Measurements from ENCODE around the gene PLEKHM3. TPM values are rescaled to one million over a fixed set of nuclear protein-coding genes. Genes with fewer than 3 reads are reported as not detected.

The PLEKHM3 gene
- total and polyA plus RNA-seq, 2 of the 13 experiments (the other 11 are each of a cell fraction or from before 2014, with no cell fraction given), result 4.5 to 4.7 TPM

GRCh38 chr2:208072250-208072892 is 47.0 kb upstream of the PLEKHM3 start (continued):
- TF ChIP-seq ZBTB14 (CRISPR knock-in tag; IDR thresholded peaks at IDR 0.05), result no peak

- Histone ChIP-seq H3K4me1 (ENCODE audit: insufficient read depth, low read length) (0 out of 2 replicates have a peak, but pooled peaks cover 4% of the 10 kb centered on the region), H3K79me2 (ENCODE audit: insufficient read depth, low read length) (no peaks in the 10 kb centered on the region), H2AFZ (ENCODE audit: low read length) (no peak overlapping the region), H3K27ac (ENCODE audit: extremely low read length, insufficient read depth, low read length) (no peak overlapping the region), H3K9me3 (ENCODE audit: low read length) (no peaks in the 10 kb centered on the region), H3K27me3 (ENCODE audit: control insufficient read depth in 1 of 2, insufficient read depth in 2 of 2, low read length in 2 of 2) (0 out of 5 replicates have a peak, but pooled peaks cover 0 to under 1% of the 10 kb centered on the region in 2 experiments), H3K9ac (ENCODE audit: insufficient read depth, low read depth, low read length) (no peak overlapping the region), H3K36me3 (replicated peaks in 1 of 2; ENCODE audit: control insufficient read depth in 1 of 2, insufficient read depth in 2 of 2, low read length in 2 of 2) (no peaks in the 10 kb centered on the region), H4K20me1 (ENCODE audit: insufficient read depth, low read length) (no peaks in the 10 kb centered on the region), H3K4me2 (ENCODE audit: low read depth, low read length) (no peak overlapping the region), H3K4me3 (replicated peaks in 1 of 3; ENCODE audit: insufficient read depth in 1 of 3, low read depth in 2 of 3, low read length in 3 of 3) (no peak overlapping the region)
- ATAC-seq, result no peak
- intact Hi-C loops (cut with micrococcal nuclease; ENCODE audit: unreplicated experiment), result no loop called here
- TF ChIP-seq THAP7 (CRISPR knock-in tag; IDR thresholded peaks at IDR 0.05) (no peak), ZNF253 (CRISPR knock-in tag; IDR thresholded peaks at IDR 0.05; ENCODE audit: borderline replicate concordance) (no peak), ARID2 (CRISPR knock-in tag; IDR thresholded peaks at IDR 0.05; ENCODE audit: borderline replicate concordance) (no peak), ZNF674 (CRISPR knock-in tag; IDR thresholded peaks at IDR 0.05; ENCODE audit: low read depth) (no peak), SOX5 (CRISPR knock-in tag; IDR thresholded peaks at IDR 0.05; ENCODE audit: borderline replicate concordance) (no peak), ZNF589 (CRISPR knock-in tag; conservative IDR thresholded peaks at IDR 0.05) (no peak), ZMAT3 (CRISPR knock-in tag; conservative IDR thresholded peaks at IDR 0.05) (no peak), STAT6 (CRISPR knock-in tag; IDR thresholded peaks at IDR 0.05; ENCODE audit: borderline replicate concordance) (no peak), ZKSCAN8 (CRISPR knock-in tag; IDR thresholded peaks at IDR 0.05; ENCODE audit: borderline replicate concordance) (no peak)
- POLR2A ChIA-PET, result no interaction called here
- in situ Hi-C loops (cut with HindIII; ENCODE audit: extremely low pct_ligation_motif_present, low pct_unique_long_range_greater_than_20kb), result no loop called here
- DNase-seq (ENCODE audit: low spot score), result no peak
- no peak for FAIRE-seq
- WGBS (ENCODE audit: low lambda C conversion rate), result 19% methylated on average over 4 of the region's 4 CpGs
- CTCF ChIA-PET (ENCODE audit: low intra/inter-chr PET ratio, low total read pairs), result no interaction called here
- no TSS peak for BruUV-seq (replicated peaks)
These were observed 43.9 kb upstream of the PLEKHM3 start for GRCh38 chr2:208069186-208069585.

All from HepG2 (cell line).